Testis (tissue), 3 donors: Measurements from ENCODE around the gene RPL22L1. TPM values are rescaled to one million over a fixed set of nuclear protein-coding genes. Genes with fewer than 3 reads are reported as not detected.
"Not testable (repeated sequence)": the region's sequence is repeated elsewhere in the genome, so short reads cannot be mapped to it uniquely, and the experiment has no call there.

ENCODE experiments used
- DNase-seq: peaks from one replicate; pipeline ENCODE4 v3.0.0-alpha.2; 2019
- H3K27ac ChIP-seq, 2 donors: fragments of 200-600 bp; sonication (generic); one replicate each; pipeline ENCODE4 v1.5.1; 2019
- H3K27me3 ChIP-seq: fragments of 200-600 bp; sonication (generic); one replicate; pipeline ENCODE4 v1.5.1; 2019
- H3K36me3 ChIP-seq: fragments of 200-600 bp; sonication (generic); one replicate; pipeline ENCODE4 v1.5.1; 2017; ENCODE audit warnings: low read depth; ENCODE audit errors: missing control alignments
- H3K4me1 ChIP-seq: fragments of 200-600 bp; sonication (generic); one replicate; pipeline ENCODE4 v1.5.1; 2019
- H3K4me3 ChIP-seq, 2 donors: fragments of 200-600 bp; sonication (generic); one replicate each; pipeline ENCODE4 v1.5.1; 2017 to 2019
- H3K9me3 ChIP-seq: fragments of 200-600 bp; sonication (generic); one replicate; pipeline ENCODE4 v1.5.1; 2017
- POLR2A ChIP-seq: fragments of 450-650 bp; IDR thresholded peaks from one replicate; pipeline ENCODE4 v1.6.1; 2017; ENCODE audit warnings: antibody characterized with exemption, mild to moderate bottlenecking, moderate library complexity
- WGBS, 2 donors: methylation state at CpG; one replicate each; pipeline ENCODE4 v1.1.5; 2018; 5-methylcytosine and 5-hydroxymethylcytosine counted together
- intact Hi-C: fragments of 100-400 bp; cut with DNase I; formaldehyde crosslinking; loops from one replicate; pipeline ENCODE4 v1.15.1; 2023; ENCODE audit warnings: low total_unique reads
- polyA plus RNA-seq: library from polyadenylated mRNA; stranded (reverse); fragments of 350-450 nt; fragmentation: Illumina TruSeq; extraction: RNeasy Lipid Tissue Mini Kit (QIAGEN cat#74804); gene quantifications from one replicate; pipeline ENCODE4 v1.2.3, GENCODE V29; 2014; ENCODE audit warnings: low read depth, low replicate concordance; ENCODE audit not compliant: insufficient read depth
- total RNA-seq, 2 donors: library from RNA; depleted of rRNA; stranded (reverse); fragments of >200 nt; gene quantifications; one replicate each; pipeline ENCODE4 v1.2.3, GENCODE V29; 2016
- TF ChIP-seq, protein P1 (sequence below), 3 experiments: fragments of 450-650 bp in 2 of 3; fragments of 200-600 bp in 1 of 3; sonication (generic) in 1 of 3; IDR thresholded peaks; one replicate each; pipeline ENCODE4 v1.5.1; 2016 to 2019; ENCODE audit warnings: antibody characterized with exemption in 3 of 3, mild to moderate bottlenecking in 2 of 3, moderate library complexity in 1 of 3

The RPL22L1 gene
- total and polyA plus RNA-seq, 3 donors from 2014 or later, result 27.2 to 40.6 (median 28.4) TPM

DNA sequence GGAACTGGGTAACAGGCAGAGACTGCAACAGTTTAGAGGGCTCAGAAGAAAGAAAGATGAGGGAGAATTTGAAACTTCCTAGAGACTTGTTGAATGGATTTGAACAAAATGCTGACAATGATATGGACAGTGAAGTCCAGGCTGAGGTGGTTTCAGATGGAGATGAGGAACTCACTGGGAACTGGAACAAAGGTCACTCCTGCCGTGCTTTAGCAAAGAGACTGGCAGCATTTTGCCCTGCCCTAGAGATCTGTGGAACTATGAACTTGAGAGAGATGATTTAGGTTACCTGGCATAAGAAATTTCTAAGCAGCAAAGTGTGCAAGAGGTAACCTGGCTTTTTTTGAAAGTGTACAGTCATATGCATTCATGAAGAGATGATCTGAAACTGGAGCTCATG, 26.8 kb upstream of the RPL22L1 start:
- intact Hi-C loops, result no loop called here
- 88 to 96% methylated on average over 1 of the region's 1 CpG for WGBS, 2 donors

DNA sequence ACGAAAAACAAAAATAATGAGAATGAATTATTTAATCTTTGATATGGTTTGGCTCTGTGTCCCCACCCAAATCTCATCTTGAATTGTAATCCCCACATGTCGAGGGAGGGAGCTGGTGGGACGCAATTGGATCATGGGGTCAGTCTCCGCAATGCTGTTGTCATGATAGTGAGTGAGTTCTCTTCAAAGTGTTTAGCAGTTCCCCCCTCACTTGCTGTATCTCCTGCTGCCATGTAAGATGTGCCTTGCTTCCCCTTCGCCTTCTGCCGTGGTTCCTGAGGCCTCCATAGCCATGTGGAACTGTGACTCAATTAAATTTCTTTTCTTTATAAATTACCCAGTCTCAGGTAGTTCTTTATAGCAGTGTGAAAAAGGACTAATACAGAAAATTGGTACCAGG, 26.3 kb upstream of the RPL22L1 start:
- DNase-seq, H3K27ac ChIP-seq, intact Hi-C loops, H3K27me3 ChIP-seq, H3K36me3 ChIP-seq, H3K9me3 ChIP-seq, H3K4me3 ChIP-seq, H3K4me1 ChIP-seq: not testable (repeated sequence)
- 89 to 95% methylated on average over 6 of the region's 6 CpGs for WGBS, 2 donors

More for the DNA sequence above, 26.8 kb upstream of the RPL22L1 start:
- H3K4me3 ChIP-seq, result no peak overlapping the region
- no peak overlapping the region for H3K27ac ChIP-seq
- H3K4me1 ChIP-seq, result no peaks in the 10 kb centered on the region
- H3K36me3 ChIP-seq, result no peaks in the 10 kb centered on the region
- H3K9me3 ChIP-seq, result no peaks in the 10 kb centered on the region
- no peak for DNase-seq
- TF ChIP-seq POLR2A, result no peak
- TF ChIP-seq, protein P1, sequence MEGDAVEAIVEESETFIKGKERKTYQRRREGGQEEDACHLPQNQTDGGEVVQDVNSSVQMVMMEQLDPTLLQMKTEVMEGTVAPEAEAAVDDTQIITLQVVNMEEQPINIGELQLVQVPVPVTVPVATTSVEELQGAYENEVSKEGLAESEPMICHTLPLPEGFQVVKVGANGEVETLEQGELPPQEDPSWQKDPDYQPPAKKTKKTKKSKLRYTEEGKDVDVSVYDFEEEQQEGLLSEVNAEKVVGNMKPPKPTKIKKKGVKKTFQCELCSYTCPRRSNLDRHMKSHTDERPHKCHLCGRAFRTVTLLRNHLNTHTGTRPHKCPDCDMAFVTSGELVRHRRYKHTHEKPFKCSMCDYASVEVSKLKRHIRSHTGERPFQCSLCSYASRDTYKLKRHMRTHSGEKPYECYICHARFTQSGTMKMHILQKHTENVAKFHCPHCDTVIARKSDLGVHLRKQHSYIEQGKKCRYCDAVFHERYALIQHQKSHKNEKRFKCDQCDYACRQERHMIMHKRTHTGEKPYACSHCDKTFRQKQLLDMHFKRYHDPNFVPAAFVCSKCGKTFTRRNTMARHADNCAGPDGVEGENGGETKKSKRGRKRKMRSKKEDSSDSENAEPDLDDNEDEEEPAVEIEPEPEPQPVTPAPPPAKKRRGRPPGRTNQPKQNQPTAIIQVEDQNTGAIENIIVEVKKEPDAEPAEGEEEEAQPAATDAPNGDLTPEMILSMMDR (IDR thresholded peaks at IDR 0.05), result no peak
- no peaks in the 10 kb centered on the region for H3K27me3 ChIP-seq

DNA sequence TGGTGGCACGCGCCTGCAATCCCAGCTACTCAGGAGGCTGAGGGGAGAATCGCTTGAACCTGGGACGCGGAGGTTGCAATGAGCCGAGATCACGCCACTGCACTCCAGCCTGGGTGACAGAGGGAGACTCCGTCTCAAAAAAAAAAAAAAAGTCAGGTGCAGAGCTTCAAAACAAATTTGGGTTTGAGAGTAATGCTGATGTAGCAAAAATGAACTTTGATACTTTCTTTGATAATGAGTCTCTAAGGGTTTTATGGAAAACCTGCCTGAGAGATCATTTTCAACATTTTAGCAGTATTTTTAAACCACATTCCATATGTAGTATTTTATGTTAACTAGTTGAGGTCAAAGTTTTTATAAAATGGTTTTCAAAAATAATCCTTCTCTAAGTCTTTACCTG, 23.9 kb upstream of the RPL22L1 start:
- Histone ChIP-seq H3K4me1 (no peaks in the 10 kb centered on the region), H3K27ac (no peak overlapping the region), H3K36me3 (no peaks in the 10 kb centered on the region), H3K4me3 (no peak overlapping the region), H3K9me3 (no peaks in the 10 kb centered on the region), H3K27me3 (no peaks in the 10 kb centered on the region)
- intact Hi-C loops, result no loop called here
- no peak for DNase-seq
- no peak for TF ChIP-seq POLR2A
- TF ChIP-seq, protein P1 (IDR thresholded peaks at IDR 0.05), result no peak
- 94 to 97% methylated on average over 8 of the region's 8 CpGs for WGBS, 2 donors

DNA sequence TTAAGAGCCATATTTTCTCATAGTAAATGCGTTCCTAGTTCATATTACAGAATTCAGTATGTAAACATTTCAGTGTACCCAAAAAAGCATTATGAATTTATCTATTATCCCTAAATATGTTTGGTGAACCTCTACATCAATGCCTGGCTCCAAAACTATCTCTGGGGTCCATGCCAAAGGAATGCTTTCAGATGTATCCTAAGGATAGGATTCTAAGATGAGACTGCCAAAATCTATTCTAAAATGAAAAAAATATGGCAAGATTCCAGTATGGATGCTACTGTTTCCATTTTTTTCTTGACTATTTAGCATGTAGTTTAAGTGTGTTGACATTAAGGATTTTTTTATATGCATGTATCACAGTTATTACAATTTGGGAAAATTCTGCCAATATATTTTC, 19.6 kb upstream of the RPL22L1 start:
- TF ChIP-seq, protein P1 (IDR thresholded peaks at IDR 0.05), result no peak
- no peak for TF ChIP-seq POLR2A
- DNase-seq, result no peak
- 74 to 83% methylated on average over 1 of the region's 1 CpG for WGBS, 2 donors
- Histone ChIP-seq H3K4me3 (no peak overlapping the region), H3K36me3 (no peaks in the 10 kb centered on the region), H3K9me3 (no peaks in the 10 kb centered on the region), H3K27me3 (no peaks in the 10 kb centered on the region), H3K4me1 (no peaks in the 10 kb centered on the region), H3K27ac (no peak overlapping the region)
- intact Hi-C loops, result no loop called here

DNA sequence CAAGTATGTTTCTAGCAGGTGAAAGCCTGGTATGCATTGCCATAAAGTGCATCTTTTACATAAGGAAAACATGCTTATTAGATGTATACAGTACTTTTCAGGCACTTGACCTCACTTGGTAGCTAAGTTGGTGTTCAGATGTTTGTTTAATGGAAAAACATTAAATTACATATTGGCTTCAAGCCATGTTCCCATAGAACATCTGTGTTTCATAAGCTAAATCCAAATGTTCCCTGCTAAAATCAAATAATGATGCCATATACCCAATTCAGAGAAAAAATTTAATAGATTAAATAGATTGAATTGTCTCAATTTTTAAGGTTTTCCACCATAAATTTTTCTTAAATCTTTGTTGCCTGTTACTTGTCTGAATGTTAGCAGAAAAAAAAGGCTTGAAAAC, 19.1 kb upstream of the RPL22L1 start:
- H3K27ac ChIP-seq, result no peak overlapping the region
- DNase-seq, result no peak
- intact Hi-C loops, result no loop called here
- TF ChIP-seq, protein P1 (IDR thresholded peaks at IDR 0.05), result no peak
- TF ChIP-seq POLR2A, result no peak
- no peaks in the 10 kb centered on the region for H3K27me3 ChIP-seq
- H3K4me3 ChIP-seq, result no peak overlapping the region
- H3K9me3 ChIP-seq, result no peaks in the 10 kb centered on the region
- H3K36me3 ChIP-seq, result no peaks in the 10 kb centered on the region
- H3K4me1 ChIP-seq, result no peaks in the 10 kb centered on the region

DNA sequence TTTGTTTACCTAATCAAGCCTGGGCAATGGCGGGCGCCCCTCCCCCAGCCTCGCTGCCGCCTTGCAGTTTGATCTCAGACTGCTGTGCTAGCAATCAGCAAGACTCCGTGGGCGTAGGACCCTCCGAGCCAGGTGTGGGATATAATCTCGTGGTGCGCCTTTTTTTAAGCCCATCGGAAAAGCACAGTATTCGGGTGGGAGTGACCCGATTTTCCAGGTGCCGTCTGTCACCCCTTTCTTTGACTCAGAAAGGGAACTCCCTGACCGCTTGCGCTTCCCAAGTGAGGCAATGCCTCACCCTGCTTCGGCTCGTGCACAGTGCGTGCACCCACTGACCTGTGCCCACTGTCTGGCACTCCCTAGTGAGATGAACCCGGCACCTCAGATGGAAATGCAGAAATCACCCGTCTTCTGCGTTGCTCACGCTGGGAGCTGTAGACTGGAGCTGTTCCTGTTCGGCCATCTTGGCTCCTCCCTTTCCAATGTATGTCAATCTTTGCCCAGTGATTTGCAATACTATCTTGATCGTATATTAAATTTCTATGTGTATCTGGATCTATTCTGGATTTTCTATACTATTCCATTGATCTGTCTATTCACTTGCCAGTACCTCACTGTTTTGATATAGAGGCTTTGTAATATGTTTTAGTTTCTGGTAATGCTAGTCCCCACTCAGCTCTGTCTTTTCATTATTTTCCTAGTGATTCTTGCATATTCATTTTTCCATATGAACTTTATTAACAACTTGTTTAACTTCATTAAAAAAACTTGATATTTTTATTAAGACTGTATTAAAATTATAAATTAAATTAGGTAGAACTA, 14.3 kb upstream of the RPL22L1 start:
- intact Hi-C loops, DNase-seq, H3K36me3 ChIP-seq, H3K4me3 ChIP-seq, H3K9me3 ChIP-seq, H3K4me1 ChIP-seq, H3K27me3 ChIP-seq, H3K27ac ChIP-seq: not testable (repeated sequence)
- 81 to 85% methylated on average over 10 to 22 of the region's 24 CpGs for WGBS, 2 donors

DNA sequence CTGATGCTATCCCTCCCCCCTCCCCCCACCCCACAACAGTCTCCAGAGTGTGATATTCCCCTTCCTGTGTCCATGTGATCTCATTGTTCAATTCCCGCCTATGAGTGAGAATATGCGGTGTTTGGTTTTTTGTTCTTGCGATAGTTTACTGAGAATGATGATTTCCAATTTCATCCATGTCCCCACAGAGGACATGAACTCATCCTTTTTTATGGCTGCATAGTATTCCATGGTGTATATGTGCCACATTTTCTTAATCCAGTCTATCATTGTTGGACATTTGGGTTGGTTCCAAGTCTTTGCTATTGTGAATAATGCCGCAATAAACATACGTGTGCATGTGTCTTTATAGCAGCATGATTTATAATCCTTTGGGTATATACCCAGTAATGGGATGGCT, 8.7 kb upstream of the RPL22L1 start:
- H3K27ac ChIP-seq, DNase-seq, H3K4me1 ChIP-seq, H3K36me3 ChIP-seq, intact Hi-C loops, H3K4me3 ChIP-seq, H3K27me3 ChIP-seq, H3K9me3 ChIP-seq: not testable (repeated sequence)
- WGBS, 2 donors, result 80 to 81% methylated on average over 1 to 3 of the region's 5 CpGs

DNA sequence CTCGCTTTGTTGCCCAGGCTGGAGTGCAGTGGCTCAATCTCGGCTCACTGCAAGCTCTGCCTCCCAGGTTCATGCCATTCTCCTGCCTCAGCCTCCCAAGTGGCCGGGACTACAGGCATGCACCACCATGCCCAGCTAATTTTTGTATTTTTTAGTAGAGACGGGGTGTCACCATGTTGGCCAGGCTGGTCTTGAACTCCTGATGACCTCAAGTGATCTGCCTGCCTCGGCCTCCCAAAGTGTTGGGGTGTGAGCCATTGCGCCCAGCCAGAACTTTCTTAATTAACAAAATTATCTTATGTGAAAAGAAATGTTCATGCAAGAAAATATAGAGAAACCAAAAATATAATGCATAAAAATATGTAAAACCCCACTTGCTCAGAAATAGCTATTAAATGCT, 7.3 kb upstream of the RPL22L1 start:
- H3K4me3 ChIP-seq, DNase-seq, H3K4me1 ChIP-seq, H3K9me3 ChIP-seq, intact Hi-C loops, H3K27ac ChIP-seq, H3K36me3 ChIP-seq, H3K27me3 ChIP-seq: not testable (repeated sequence)
- 94 to 95% methylated on average over 6 of the region's 6 CpGs for WGBS, 2 donors
